GM19395 (cell line): Measurements from ENCODE around the gene TUBB1.
"Not testable (repeated sequence)": the region's sequence is repeated elsewhere in the genome, so short reads cannot be mapped to it uniquely, and the experiment has no call there.

Experiments
- ATAC-seq: cut with Tn5 transposase; IDR thresholded peaks from one replicate; pipeline ENCODE4 v1.9.1; 2021; ENCODE audit warnings: mild to moderate bottlenecking, moderate library complexity; ENCODE audit not compliant: unreplicated experiment

TUBB1 gene

GRCh38 chr20:59005523-59006166, 13.6 kb upstream of the TUBB1 start:
- ATAC-seq = no peak

GRCh38 chr20:59006167-59006863, 12.9 kb upstream of the TUBB1 start:
- no peak for ATAC-seq

GRCh38 chr20:59006864-59007664, 12.2 kb upstream of the TUBB1 start, which contains the start of gene CTSZ:
Gene CTSZ (minus strand): TSS chr20:59007254. CDS start chr20:59007128, 126 bp downstream.
- ATAC-seq = peak; percentile 21

- peak; percentile 44 for ATAC-seq
Measured at GRCh38 chr20:59007665-59008511, 11.3 kb upstream of the TUBB1 start.

- ATAC-seq = no peak
Measured at GRCh38 chr20:59008715-59009336, 10.4 kb upstream of the TUBB1 start.

GRCh38 chr20:59010321-59010994, 8.8 kb upstream of the TUBB1 start:
- ATAC-seq = no peak

- ATAC-seq = no peak
Measured at GRCh38 chr20:59010995-59011873, 8.0 kb upstream of the TUBB1 start.

GRCh38 chr20:59011874-59012157, 7.4 kb upstream of the TUBB1 start:
- not testable (repeated sequence) for ATAC-seq

- no peak for ATAC-seq
Measured at GRCh38 chr20:59013031-59013951, 5.9 kb upstream of the TUBB1 start.

GRCh38 chr20:59013959-59014608, 5.1 kb upstream of the TUBB1 start:
- no peak for ATAC-seq

GRCh38 chr20:59014680-59015389, 4.4 kb upstream of the TUBB1 start:
- ATAC-seq = no peak

- no peak for ATAC-seq
Measured at GRCh38 chr20:59015411-59015810, 3.8 kb upstream of the TUBB1 start.

- no peak for ATAC-seq
Measured at GRCh38 chr20:59015812-59016711, 3.2 kb upstream of the TUBB1 start.

GRCh38 chr20:59016795-59017492, 2.3 kb upstream of the TUBB1 start:
- no peak for ATAC-seq
